GM19240 (cell line): Measurements from ENCODE around the gene HEXB.
"Not testable (repeated sequence)": the region's sequence is repeated elsewhere in the genome, so short reads cannot be mapped to it uniquely, and the experiment has no call there.

Experiments used
- DNase-seq: peaks from one replicate; pipeline ENCODE4 v3.0.0; 2011; ENCODE audit warnings: low spot score; ENCODE audit not compliant: insufficient read length

Gene HEXB

DNA sequence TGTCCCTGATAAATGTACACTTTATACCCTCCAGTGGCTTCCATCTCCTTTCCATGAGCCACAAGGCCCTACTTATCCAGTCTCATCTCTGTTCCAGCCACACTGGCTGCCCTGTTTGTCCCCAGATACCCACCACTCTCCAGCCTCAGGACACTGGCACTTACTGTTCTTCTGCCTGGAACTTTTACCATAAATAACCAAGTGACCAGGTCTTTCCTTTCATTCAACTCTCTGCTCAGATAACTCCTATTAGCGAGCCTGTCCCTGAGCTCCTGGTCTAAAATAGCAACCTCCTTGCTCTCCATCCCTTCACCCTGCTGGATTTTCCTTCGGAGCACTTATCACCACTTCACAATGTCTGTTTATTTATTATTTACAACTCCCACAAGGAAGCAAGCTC, 27.9 kb upstream of the HEXB start:
- no peak for DNase-seq

DNA sequence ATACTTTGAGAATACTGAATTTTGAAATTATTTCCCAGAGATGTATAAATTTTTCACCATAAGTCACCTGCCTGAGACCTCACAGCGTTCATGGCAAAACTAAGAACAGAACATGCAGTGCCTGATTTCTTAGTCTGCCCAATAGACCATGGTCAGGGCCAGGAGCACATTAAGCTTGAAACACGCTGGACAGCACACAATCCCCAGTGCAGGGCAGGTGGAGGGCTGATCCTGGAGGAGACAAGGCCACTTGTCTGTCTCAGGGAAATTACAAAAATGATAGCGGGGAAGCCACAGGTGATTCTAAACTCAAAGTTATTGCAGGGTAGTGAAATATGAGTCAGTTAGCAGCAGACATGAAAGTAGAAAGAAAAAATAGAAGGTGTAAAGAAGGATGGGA, 25.9 kb upstream of the HEXB start:
- no peak for DNase-seq

DNA sequence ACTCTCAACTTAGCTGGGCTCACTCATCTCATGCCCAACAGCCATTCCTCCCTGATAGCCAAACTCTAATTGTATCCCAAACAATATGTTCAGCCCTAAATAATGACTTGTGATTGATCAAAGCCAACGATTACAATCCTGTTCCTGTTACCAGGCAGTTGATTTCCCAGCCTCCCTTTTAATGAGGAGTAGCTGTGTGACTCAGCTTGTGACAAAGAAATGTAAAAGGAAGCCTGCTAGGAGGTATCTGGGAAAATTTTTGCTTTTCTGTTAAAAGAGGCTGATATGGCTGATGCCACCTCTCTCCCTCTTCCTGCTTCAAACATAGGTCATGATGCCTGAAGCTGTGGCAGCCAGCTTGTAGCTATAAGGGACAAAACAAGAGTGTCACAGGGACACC, 24.9 kb upstream of the HEXB start:
- DNase-seq: no peak

GRCh38 chr5:74660873-74661272, 24.2 kb upstream of the HEXB start:
- no peak for DNase-seq

GRCh38 chr5:74664551-74664950, 20.5 kb upstream of the HEXB start:
- no peak for DNase-seq

GRCh38 chr5:74665273-74665672, 19.8 kb upstream of the HEXB start:
- no peak for DNase-seq

- DNase-seq: no peak
Measured at GRCh38 chr5:74665816-74666215, 19.2 kb upstream of the HEXB start.

DNA sequence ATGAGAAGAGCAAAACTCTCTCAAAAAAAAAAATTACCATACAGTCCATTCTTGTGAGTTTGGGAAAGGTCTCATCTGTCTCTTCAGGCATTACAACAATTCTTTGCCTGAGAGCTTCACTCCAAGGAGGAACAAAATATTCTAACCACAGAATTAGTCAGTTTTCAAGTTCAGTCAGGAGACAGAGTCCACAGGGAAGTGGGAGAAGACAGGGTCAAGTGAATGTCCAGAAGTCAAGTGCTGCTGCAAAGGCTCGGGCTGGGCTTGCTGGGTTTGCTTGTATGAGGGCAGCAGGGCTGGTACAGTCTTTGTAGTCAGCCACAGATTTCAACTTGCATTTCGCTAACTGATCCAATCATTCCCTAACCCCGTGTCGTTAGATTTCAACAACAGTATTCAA, 17.6 kb upstream of the HEXB start:
- no peak for DNase-seq

GRCh38 chr5:74669821-74670220, 15.2 kb upstream of the HEXB start:
- DNase-seq: no peak

DNA sequence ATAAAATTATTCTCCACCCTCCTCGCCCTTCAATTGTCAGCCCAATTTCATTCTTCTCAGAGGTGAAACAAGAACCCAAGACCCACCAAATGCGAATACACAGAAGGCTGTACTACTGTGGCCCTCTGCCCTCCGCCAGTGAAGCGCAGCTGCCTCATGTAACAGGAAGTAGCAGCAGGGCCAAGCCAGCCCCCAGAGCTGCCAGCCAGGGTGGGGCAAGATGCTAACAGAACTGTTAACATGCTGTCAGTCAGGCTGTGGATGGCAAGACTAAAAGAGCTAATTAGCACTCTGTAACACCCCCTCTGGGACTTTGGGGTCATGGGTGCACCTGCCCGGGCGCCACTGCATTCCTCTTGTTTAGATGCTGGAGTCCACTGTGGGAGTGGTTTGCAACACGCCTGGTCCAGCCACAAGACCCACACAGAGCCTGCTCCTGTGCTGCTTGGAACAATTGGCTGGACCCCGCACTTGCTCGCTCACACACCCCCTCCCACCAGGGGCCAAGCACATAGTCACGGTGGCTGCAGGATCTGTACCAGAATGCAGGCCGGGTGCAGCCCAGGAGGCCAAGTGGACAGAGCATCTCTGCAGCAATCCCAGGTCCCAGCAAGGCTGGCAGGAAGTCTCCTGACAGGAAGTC, 14.5 kb upstream of the HEXB start:
- DNase-seq: no peak

DNA sequence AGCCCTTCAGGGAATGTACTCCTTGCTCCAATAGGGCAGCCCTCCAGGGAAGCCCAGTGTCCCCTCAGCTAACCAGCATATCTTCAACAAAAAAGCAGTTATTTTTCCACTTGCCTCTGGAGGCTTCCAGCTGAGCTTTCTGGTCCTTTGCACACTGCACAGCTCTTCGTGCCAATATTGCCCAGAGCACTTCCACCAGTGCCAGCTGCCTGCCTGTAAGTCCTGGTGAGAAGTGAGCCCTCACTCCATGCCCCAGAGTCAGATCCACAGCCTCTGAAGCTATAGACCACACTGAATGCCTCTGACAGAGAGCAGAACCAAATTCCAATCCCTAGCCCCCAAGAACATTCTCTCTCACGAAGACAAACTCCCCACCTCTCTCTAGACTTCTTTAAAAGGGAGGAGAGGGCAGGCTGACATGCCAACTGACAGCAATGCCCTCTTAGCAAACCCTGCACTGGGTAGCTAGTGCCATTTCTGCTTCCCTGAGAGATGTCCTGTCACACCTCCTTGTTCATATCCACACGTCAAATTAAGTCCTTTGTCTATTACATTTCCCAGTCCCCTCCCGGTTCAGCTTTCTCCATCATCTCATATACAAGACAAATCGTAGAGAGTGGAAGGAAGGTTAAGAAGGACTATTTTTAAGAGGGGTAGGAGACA, 12.7 kb upstream of the HEXB start:
- DNase-seq: no peak

- no peak for DNase-seq
Measured at GRCh38 chr5:74673011-74673790, 11.8 kb upstream of the HEXB start.

- DNase-seq: not testable (repeated sequence)
Measured at GRCh38 chr5:74676466-74676865, 8.6 kb upstream of the HEXB start.

DNA sequence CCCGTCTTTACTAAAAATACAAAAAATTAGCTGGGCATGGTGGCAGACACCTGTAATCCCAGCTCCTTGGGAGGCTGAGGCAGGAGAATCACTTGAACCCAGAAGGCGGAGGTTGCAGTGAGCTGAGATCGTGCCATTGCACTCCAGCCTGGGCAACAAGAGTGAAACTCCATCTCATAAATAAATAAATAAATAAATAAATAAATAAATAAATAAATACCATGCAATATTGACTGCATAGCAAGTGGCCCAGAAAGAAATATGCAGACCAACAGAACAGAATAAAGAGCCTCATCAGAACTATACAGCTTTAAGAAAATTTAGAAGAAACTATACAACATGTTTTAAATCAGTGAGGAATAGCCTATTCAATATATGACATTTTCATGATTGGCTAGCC, 6.9 kb upstream of the HEXB start:
- not testable (repeated sequence) for DNase-seq

GRCh38 chr5:74679300-74679699, 5.7 kb upstream of the HEXB start:
- not testable (repeated sequence) for DNase-seq

GRCh38 chr5:74679966-74680365, 5.1 kb upstream of the HEXB start:
- no peak for DNase-seq

DNA sequence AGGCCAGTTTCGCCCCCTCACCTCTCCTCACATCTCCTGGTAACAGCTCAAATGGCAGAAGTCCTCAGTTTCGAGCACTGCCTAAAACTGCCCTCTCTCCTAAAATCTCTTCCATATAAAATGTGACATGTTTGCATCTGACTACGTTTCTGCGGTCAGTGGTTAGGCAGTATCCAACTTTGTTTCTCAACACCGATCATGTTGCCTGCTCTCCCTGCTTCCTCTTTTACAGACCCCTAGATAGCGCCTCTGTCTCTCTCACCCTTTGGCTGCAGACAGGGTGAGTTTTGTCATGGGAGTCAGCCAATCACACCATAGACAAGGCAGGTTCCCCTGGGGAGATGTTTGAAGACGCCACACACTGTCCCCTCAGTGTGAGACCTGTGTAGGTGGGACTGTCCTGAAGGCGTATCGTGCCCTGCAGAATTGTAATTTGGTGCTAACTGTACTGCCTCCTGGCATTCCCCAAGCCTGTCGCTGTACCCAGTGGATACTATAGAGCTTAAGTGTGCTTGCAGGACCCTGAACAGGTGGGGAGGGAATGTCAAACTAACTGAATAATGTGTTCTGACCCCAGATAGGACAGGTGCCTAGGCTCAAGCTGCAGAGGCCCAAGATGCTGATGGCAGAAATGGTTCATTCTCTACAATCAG, 1.1 kb downstream of the HEXB start:
- DNase-seq: no peak

- DNase-seq: no peak
Measured at GRCh38 chr5:74686962-74687751, 2.1 kb downstream of the HEXB start.

- no peak for DNase-seq
Measured at GRCh38 chr5:74693191-74693590, 8.2 kb downstream of the HEXB start.

DNA sequence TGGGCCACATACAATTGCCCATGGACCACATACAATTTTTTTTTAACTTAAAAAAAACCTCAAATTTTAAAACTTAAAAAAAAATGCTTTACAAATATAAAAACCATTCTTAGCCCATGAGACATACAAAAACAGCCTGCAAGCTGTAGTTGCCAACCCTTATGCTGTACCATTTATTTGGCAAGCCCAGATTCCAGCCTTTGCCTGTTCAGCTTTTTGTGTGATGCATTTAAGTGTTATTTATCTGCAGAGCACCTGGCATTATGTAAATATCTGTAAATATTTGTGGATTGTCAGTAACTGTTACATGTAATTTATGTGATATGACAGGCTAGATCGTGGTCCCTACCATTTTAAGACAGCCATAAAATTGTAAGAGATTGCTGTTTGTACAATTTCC, 32.6 kb downstream of the HEXB start:
- DNase-seq: no peak

GRCh38 chr5:74722271-74722670, 37.2 kb downstream of the HEXB start:
- DNase-seq: no peak
